ENCODE results near the gene PUSL1.

The PUSL1 gene

GRCh38 chr1:1296070-1297061, 12.0 kb upstream of the PUSL1 start:
- no peak overlapping the region for H3K4me3 ChIP-seq (ENCODE audit: extremely low read depth, insufficient read depth, low read length, poor library complexity, severe bottlenecking)
- WGBS, 2 experiments (ENCODE audit: insufficient coverage in 2 of 2) = 95% methylated on average over 58 of the region's 62 CpGs
- no peaks in the 10 kb centered on the region for H3K9me3 ChIP-seq (ENCODE audit: control insufficient read depth, low read length)
- peaks cover 17% of the 10 kb centered on the region for H3K36me3 ChIP-seq (ENCODE audit: control insufficient read depth, insufficient read depth, low read length)
- no peaks in the 10 kb centered on the region for H3K4me1 ChIP-seq (ENCODE audit: control insufficient read depth, insufficient read depth, low read length, poor library complexity, severe bottlenecking)
- no peak overlapping the region for H3K27ac ChIP-seq (ENCODE audit: low read depth, low read length, severe bottlenecking)

- Histone ChIP-seq H3K4me1 (ENCODE audit: control insufficient read depth, insufficient read depth, low read length, poor library complexity, severe bottlenecking) (no peaks in the 10 kb centered on the region), H3K27ac (ENCODE audit: low read depth, low read length, severe bottlenecking) (no peak overlapping the region), H3K36me3 (ENCODE audit: control insufficient read depth, insufficient read depth, low read length) (peaks cover 17% of the 10 kb centered on the region), H3K9me3 (ENCODE audit: control insufficient read depth, low read length) (no peaks in the 10 kb centered on the region), H3K4me3 (ENCODE audit: extremely low read depth, insufficient read depth, low read length, poor library complexity, severe bottlenecking) (no peak overlapping the region)
- WGBS, 2 experiments (ENCODE audit: insufficient coverage in 2 of 2) = 96 to 97% methylated on average over 25 to 30 of the region's 31 CpGs
Measured at GRCh38 chr1:1297802-1298424, 10.5 kb upstream of the PUSL1 start.

- H3K4me3 ChIP-seq (ENCODE audit: extremely low read depth, insufficient read depth, low read length, poor library complexity, severe bottlenecking) = no peak overlapping the region
- H3K9me3 ChIP-seq (ENCODE audit: control insufficient read depth, low read length) = no peaks in the 10 kb centered on the region
- H3K4me1 ChIP-seq (ENCODE audit: control insufficient read depth, insufficient read depth, low read length, poor library complexity, severe bottlenecking) = peaks cover 4% of the 10 kb centered on the region
- WGBS, 2 experiments (ENCODE audit: insufficient coverage in 2 of 2) = 68 to 79% methylated on average over 23 to 27 of the region's 30 CpGs
- no peak overlapping the region for H3K27ac ChIP-seq (ENCODE audit: low read depth, low read length, severe bottlenecking)
- H3K36me3 ChIP-seq (ENCODE audit: control insufficient read depth, insufficient read depth, low read length) = peaks cover 17% of the 10 kb centered on the region
Measured at GRCh38 chr1:1298861-1299685, 9.3 kb upstream of the PUSL1 start.

- WGBS, 2 experiments (ENCODE audit: insufficient coverage in 2 of 2) = 86 to 89% methylated on average over 18 to 22 of the region's 22 CpGs
- no peak overlapping the region for H3K4me3 ChIP-seq (ENCODE audit: extremely low read depth, insufficient read depth, low read length, poor library complexity, severe bottlenecking)
- peaks cover 10% of the 10 kb centered on the region for H3K4me1 ChIP-seq (ENCODE audit: control insufficient read depth, insufficient read depth, low read length, poor library complexity, severe bottlenecking)
- no peaks in the 10 kb centered on the region for H3K9me3 ChIP-seq (ENCODE audit: control insufficient read depth, low read length)
- H3K36me3 ChIP-seq (ENCODE audit: control insufficient read depth, insufficient read depth, low read length) = peaks cover 17% of the 10 kb centered on the region
- H3K27ac ChIP-seq (ENCODE audit: low read depth, low read length, severe bottlenecking) = no peak overlapping the region
Measured at GRCh38 chr1:1299686-1300351, 8.6 kb upstream of the PUSL1 start.

- Histone ChIP-seq H3K36me3 (ENCODE audit: control insufficient read depth, insufficient read depth, low read length) (peaks cover 15% of the 10 kb centered on the region), H3K4me1 (ENCODE audit: control insufficient read depth, insufficient read depth, low read length, poor library complexity, severe bottlenecking) (peaks cover 15% of the 10 kb centered on the region), H3K9me3 (ENCODE audit: control insufficient read depth, low read length) (no peaks in the 10 kb centered on the region), H3K4me3 (ENCODE audit: extremely low read depth, insufficient read depth, low read length, poor library complexity, severe bottlenecking) (no peak overlapping the region), H3K27ac (ENCODE audit: low read depth, low read length, severe bottlenecking) (no peak overlapping the region)
- 95% methylated on average over 12 of the region's 12 CpGs for WGBS, 2 experiments (ENCODE audit: insufficient coverage in 2 of 2)
Measured at GRCh38 chr1:1300352-1300739, 8.1 kb upstream of the PUSL1 start.

- peaks cover 11% of the 10 kb centered on the region for H3K36me3 ChIP-seq (ENCODE audit: control insufficient read depth, insufficient read depth, low read length)
- no peaks in the 10 kb centered on the region for H3K9me3 ChIP-seq (ENCODE audit: control insufficient read depth, low read length)
- 87 to 96% methylated on average over 9 of the region's 9 CpGs for WGBS, 2 experiments (ENCODE audit: insufficient coverage in 2 of 2)
- H3K27ac ChIP-seq (ENCODE audit: low read depth, low read length, severe bottlenecking) = no peak overlapping the region
- no peak overlapping the region for H3K4me3 ChIP-seq (ENCODE audit: extremely low read depth, insufficient read depth, low read length, poor library complexity, severe bottlenecking)
- H3K4me1 ChIP-seq (ENCODE audit: control insufficient read depth, insufficient read depth, low read length, poor library complexity, severe bottlenecking) = peaks cover 29% of the 10 kb centered on the region
Measured at GRCh38 chr1:1302006-1302430, 6.4 kb upstream of the PUSL1 start.

- H3K36me3 ChIP-seq (ENCODE audit: control insufficient read depth, insufficient read depth, low read length) = peaks cover 5% of the 10 kb centered on the region
- 92 to 94% methylated on average over 30 of the region's 31 CpGs for WGBS, 2 experiments (ENCODE audit: insufficient coverage in 2 of 2)
- H3K4me1 ChIP-seq (ENCODE audit: control insufficient read depth, insufficient read depth, low read length, poor library complexity, severe bottlenecking) = peaks cover 29% of the 10 kb centered on the region
- no peak overlapping the region for H3K27ac ChIP-seq (ENCODE audit: low read depth, low read length, severe bottlenecking)
- H3K4me3 ChIP-seq (ENCODE audit: extremely low read depth, insufficient read depth, low read length, poor library complexity, severe bottlenecking) = no peak overlapping the region
- H3K9me3 ChIP-seq (ENCODE audit: control insufficient read depth, low read length) = no peaks in the 10 kb centered on the region
Measured at GRCh38 chr1:1302951-1303509, 5.4 kb upstream of the PUSL1 start.

- Histone ChIP-seq H3K4me3 (ENCODE audit: extremely low read depth, insufficient read depth, low read length, poor library complexity, severe bottlenecking) (no peak overlapping the region), H3K9me3 (ENCODE audit: control insufficient read depth, low read length) (no peaks in the 10 kb centered on the region), H3K4me1 (ENCODE audit: control insufficient read depth, insufficient read depth, low read length, poor library complexity, severe bottlenecking) (peaks cover 29% of the 10 kb centered on the region), H3K27ac (ENCODE audit: low read depth, low read length, severe bottlenecking) (no peak overlapping the region), H3K36me3 (ENCODE audit: control insufficient read depth, insufficient read depth, low read length) (peaks cover 4% of the 10 kb centered on the region)
- 96 to 97% methylated on average over 8 to 12 of the region's 13 CpGs for WGBS, 2 experiments (ENCODE audit: insufficient coverage in 2 of 2)
Measured at GRCh38 chr1:1303736-1304135, 4.7 kb upstream of the PUSL1 start.

GRCh38 chr1:1304331-1305299, 3.8 kb upstream of the PUSL1 start:
- Histone ChIP-seq H3K4me1 (ENCODE audit: control insufficient read depth, insufficient read depth, low read length, poor library complexity, severe bottlenecking) (peaks cover 31% of the 10 kb centered on the region), H3K27ac (ENCODE audit: low read depth, low read length, severe bottlenecking) (peak overlapping the region; percentile 68), H3K9me3 (ENCODE audit: control insufficient read depth, low read length) (no peaks in the 10 kb centered on the region), H3K4me3 (ENCODE audit: extremely low read depth, insufficient read depth, low read length, poor library complexity, severe bottlenecking) (peak overlapping the region; percentile 14), H3K36me3 (ENCODE audit: control insufficient read depth, insufficient read depth, low read length) (peaks cover 4% of the 10 kb centered on the region)
- 27 to 34% methylated on average over 19 to 20 of the region's 29 CpGs for WGBS, 2 experiments (ENCODE audit: insufficient coverage in 2 of 2)
